ENCODE data around the gene CEP63. TPM values are rescaled to one million over a fixed set of nuclear protein-coding genes. Genes with fewer than 3 reads are reported as not detected.
"Not testable (repeated sequence)": the region's sequence is repeated elsewhere in the genome, so short reads cannot be mapped to it uniquely, and the experiment has no call there.

Gene CEP63
- total and polyA plus RNA-seq, 9 donors, result 22.3 to 40.1 (median 35.5) TPM

- peaks cover 22% of the 10 kb centered on the region for H3K36me3 ChIP-seq (ENCODE audit: control insufficient read depth, insufficient read depth, low read length)
- WGBS (ENCODE audit: insufficient coverage), result 92% methylated on average over 4 of the region's 4 CpGs
- no peak overlapping the region for H3K27ac ChIP-seq (ENCODE audit: low read length)
These were observed 76.2 kb downstream of the CEP63 start for GRCh38 chr3:134562055-134562454.

GRCh38 chr3:134563601-134564000 lies 77.7 kb downstream of the CEP63 start:
- H3K36me3 ChIP-seq (ENCODE audit: control insufficient read depth, insufficient read depth, low read length), result peaks cover 20% of the 10 kb centered on the region
- no peaks in the 10 kb centered on the region for H3K4me1 ChIP-seq (ENCODE audit: control insufficient read depth, insufficient read depth, low read length)
- no peak for DNase-seq
- no peaks in the 10 kb centered on the region for H3K9me3 ChIP-seq (replicated peaks; ENCODE audit: control insufficient read depth, low read depth, low read length)
- H3K27me3 ChIP-seq (ENCODE audit: control insufficient read depth, insufficient read depth, low read length), result no peaks in the 10 kb centered on the region
- 100% methylated on average over 4 of the region's 6 CpGs for WGBS (ENCODE audit: insufficient coverage)
- H3K27ac ChIP-seq (ENCODE audit: low read length), result no peak overlapping the region
- H3K4me3 ChIP-seq (ENCODE audit: low read length), result no peak overlapping the region

More at GRCh38 chr3:134562055-134562454, 76.2 kb downstream of the CEP63 start:
- Histone ChIP-seq H3K4me1 (ENCODE audit: control insufficient read depth, insufficient read depth, low read length) (no peaks in the 10 kb centered on the region), H3K9me3 (replicated peaks; ENCODE audit: control insufficient read depth, low read depth, low read length) (no peaks in the 10 kb centered on the region), H3K27me3 (ENCODE audit: control insufficient read depth, insufficient read depth, low read length) (no peaks in the 10 kb centered on the region), H3K4me3 (ENCODE audit: low read length) (no peak overlapping the region)
- DNase-seq, result no peak

- WGBS (ENCODE audit: insufficient coverage), result no CpG with 5 or more reads among the region's 2 CpGs
- Histone ChIP-seq H3K9me3 (replicated peaks; ENCODE audit: control insufficient read depth, low read depth, low read length) (peaks cover 7% of the 10 kb centered on the region), H3K27me3 (ENCODE audit: control insufficient read depth, insufficient read depth, low read length) (no peaks in the 10 kb centered on the region), H3K36me3 (ENCODE audit: control insufficient read depth, insufficient read depth, low read length) (peaks cover 14% of the 10 kb centered on the region), H3K4me3 (ENCODE audit: low read length) (no peak overlapping the region), H3K27ac (ENCODE audit: low read length) (no peak overlapping the region), H3K4me1 (ENCODE audit: control insufficient read depth, insufficient read depth, low read length) (no peaks in the 10 kb centered on the region)
- DNase-seq, result no peak
These were observed 79.1 kb downstream of the CEP63 start for GRCh38 chr3:134564991-134565390.

- H3K4me1 ChIP-seq (ENCODE audit: control insufficient read depth, insufficient read depth, low read length), result no peaks in the 10 kb centered on the region
- peaks cover 4% of the 10 kb centered on the region for H3K36me3 ChIP-seq (ENCODE audit: control insufficient read depth, insufficient read depth, low read length)
- DNase-seq, result no peak
- peaks cover 9% of the 10 kb centered on the region for H3K9me3 ChIP-seq (replicated peaks; ENCODE audit: control insufficient read depth, low read depth, low read length)
- H3K27ac ChIP-seq (ENCODE audit: low read length), result no peak overlapping the region
- H3K4me3 ChIP-seq (ENCODE audit: low read length), result no peak overlapping the region
- WGBS (ENCODE audit: insufficient coverage), result 64% methylated on average over 4 of the region's 4 CpGs
- H3K27me3 ChIP-seq (ENCODE audit: control insufficient read depth, insufficient read depth, low read length), result no peaks in the 10 kb centered on the region
These were observed 81.7 kb downstream of the CEP63 start for GRCh38 chr3:134567605-134568004.

GRCh38 chr3:134568790-134569189 lies 82.9 kb downstream of the CEP63 start:
- Histone ChIP-seq H3K27me3 (ENCODE audit: control insufficient read depth, insufficient read depth, low read length) (no peaks in the 10 kb centered on the region), H3K27ac (ENCODE audit: low read length) (no peak overlapping the region), H3K9me3 (replicated peaks; ENCODE audit: control insufficient read depth, low read depth, low read length) (peaks cover 9% of the 10 kb centered on the region), H3K4me3 (ENCODE audit: low read length) (no peak overlapping the region), H3K36me3 (ENCODE audit: control insufficient read depth, insufficient read depth, low read length) (peaks cover under 1% of the 10 kb centered on the region), H3K4me1 (ENCODE audit: control insufficient read depth, insufficient read depth, low read length) (no peaks in the 10 kb centered on the region)
- DNase-seq, result no peak
- WGBS (ENCODE audit: insufficient coverage), result 84% methylated on average over 5 of the region's 6 CpGs

- H3K4me3 ChIP-seq (ENCODE audit: low read length); H3K27me3 ChIP-seq (ENCODE audit: control insufficient read depth, insufficient read depth, low read length); H3K4me1 ChIP-seq (ENCODE audit: control insufficient read depth, insufficient read depth, low read length); H3K27ac ChIP-seq (ENCODE audit: low read length); H3K9me3 ChIP-seq (replicated peaks; ENCODE audit: control insufficient read depth, low read depth, low read length); H3K36me3 ChIP-seq (ENCODE audit: control insufficient read depth, insufficient read depth, low read length); DNase-seq: not testable (repeated sequence)
- WGBS (ENCODE audit: insufficient coverage), result 78% methylated on average over 1 of the region's 2 CpGs
These were observed 84.0 kb downstream of the CEP63 start for GRCh38 chr3:134569899-134570298.

GRCh38 chr3:134576426-134576825 lies 90.6 kb downstream of the CEP63 start:
- 62% methylated on average over 4 of the region's 6 CpGs for WGBS (ENCODE audit: insufficient coverage)
- H3K4me3 ChIP-seq (ENCODE audit: low read length), result no peak overlapping the region
- no peaks in the 10 kb centered on the region for H3K4me1 ChIP-seq (ENCODE audit: control insufficient read depth, insufficient read depth, low read length)
- no peak for DNase-seq
- no peaks in the 10 kb centered on the region for H3K27me3 ChIP-seq (ENCODE audit: control insufficient read depth, insufficient read depth, low read length)
- no peaks in the 10 kb centered on the region for H3K36me3 ChIP-seq (ENCODE audit: control insufficient read depth, insufficient read depth, low read length)
- H3K9me3 ChIP-seq (replicated peaks; ENCODE audit: control insufficient read depth, low read depth, low read length), result no peaks in the 10 kb centered on the region
- no peak overlapping the region for H3K27ac ChIP-seq (ENCODE audit: low read length)

- 71% methylated on average over 1 of the region's 3 CpGs for WGBS (ENCODE audit: insufficient coverage)
- H3K4me1 ChIP-seq (ENCODE audit: control insufficient read depth, insufficient read depth, low read length), result no peaks in the 10 kb centered on the region
- no peak overlapping the region for H3K27ac ChIP-seq (ENCODE audit: low read length)
- no peak overlapping the region for H3K4me3 ChIP-seq (ENCODE audit: low read length)
- no peaks in the 10 kb centered on the region for H3K36me3 ChIP-seq (ENCODE audit: control insufficient read depth, insufficient read depth, low read length)
- DNase-seq, result no peak
- no peaks in the 10 kb centered on the region for H3K27me3 ChIP-seq (ENCODE audit: control insufficient read depth, insufficient read depth, low read length)
- no peaks in the 10 kb centered on the region for H3K9me3 ChIP-seq (replicated peaks; ENCODE audit: control insufficient read depth, low read depth, low read length)
These were observed 91.0 kb downstream of the CEP63 start for GRCh38 chr3:134576831-134577230.

- WGBS (ENCODE audit: insufficient coverage), result no CpG with 5 or more reads among the region's 3 CpGs
- no peak overlapping the region for H3K4me3 ChIP-seq (ENCODE audit: low read length)
These were observed 93.3 kb downstream of the CEP63 start for GRCh38 chr3:134579141-134579665.

GRCh38 chr3:134590766-134591165 lies 104.9 kb downstream of the CEP63 start:
- DNase-seq, result no peak
- no peak overlapping the region for H3K4me3 ChIP-seq (ENCODE audit: low read length)
- no peaks in the 10 kb centered on the region for H3K9me3 ChIP-seq (replicated peaks; ENCODE audit: control insufficient read depth, low read depth, low read length)
- H3K27ac ChIP-seq (ENCODE audit: low read length), result no peak overlapping the region
- H3K4me1 ChIP-seq (ENCODE audit: control insufficient read depth, insufficient read depth, low read length), result no peaks in the 10 kb centered on the region
- no peaks in the 10 kb centered on the region for H3K27me3 ChIP-seq (ENCODE audit: control insufficient read depth, insufficient read depth, low read length)
- H3K36me3 ChIP-seq (ENCODE audit: control insufficient read depth, insufficient read depth, low read length), result no peaks in the 10 kb centered on the region

More at GRCh38 chr3:134579141-134579665, 93.3 kb downstream of the CEP63 start:
- no peaks in the 10 kb centered on the region for H3K36me3 ChIP-seq (ENCODE audit: control insufficient read depth, insufficient read depth, low read length)
- H3K9me3 ChIP-seq (replicated peaks; ENCODE audit: control insufficient read depth, low read depth, low read length), result no peaks in the 10 kb centered on the region
- DNase-seq, result no peak
- no peaks in the 10 kb centered on the region for H3K4me1 ChIP-seq (ENCODE audit: control insufficient read depth, insufficient read depth, low read length)
- no peaks in the 10 kb centered on the region for H3K27me3 ChIP-seq (ENCODE audit: control insufficient read depth, insufficient read depth, low read length)
- H3K27ac ChIP-seq (ENCODE audit: low read length), result no peak overlapping the region

GRCh38 chr3:134592806-134593205 lies 106.9 kb downstream of the CEP63 start:
- 80% methylated on average over 1 of the region's 5 CpGs for WGBS (ENCODE audit: insufficient coverage)

More at GRCh38 chr3:134592806-134593205, 106.9 kb downstream of the CEP63 start:
- Histone ChIP-seq H3K27me3 (ENCODE audit: control insufficient read depth, insufficient read depth, low read length) (no peaks in the 10 kb centered on the region), H3K4me1 (ENCODE audit: control insufficient read depth, insufficient read depth, low read length) (no peaks in the 10 kb centered on the region), H3K4me3 (ENCODE audit: low read length) (no peak overlapping the region), H3K9me3 (replicated peaks; ENCODE audit: control insufficient read depth, low read depth, low read length) (no peaks in the 10 kb centered on the region), H3K36me3 (ENCODE audit: control insufficient read depth, insufficient read depth, low read length) (no peaks in the 10 kb centered on the region), H3K27ac (ENCODE audit: low read length) (no peak overlapping the region)
- no peak for DNase-seq
